ENCODE measurements around the gene COX5B. TPM values are rescaled to one million over a fixed set of nuclear protein-coding genes. Genes with fewer than 3 reads are reported as not detected.
A peak's percentile ranks its signal among the peaks of the same experiment; 100 is the strongest.
"Not testable (repeated sequence)": the region's sequence is repeated elsewhere in the genome, so short reads cannot be mapped to it uniquely, and the experiment has no call there.

COX5B gene
- total RNA-seq, 1 experiment from 2014 or later = 346 TPM

DNA sequence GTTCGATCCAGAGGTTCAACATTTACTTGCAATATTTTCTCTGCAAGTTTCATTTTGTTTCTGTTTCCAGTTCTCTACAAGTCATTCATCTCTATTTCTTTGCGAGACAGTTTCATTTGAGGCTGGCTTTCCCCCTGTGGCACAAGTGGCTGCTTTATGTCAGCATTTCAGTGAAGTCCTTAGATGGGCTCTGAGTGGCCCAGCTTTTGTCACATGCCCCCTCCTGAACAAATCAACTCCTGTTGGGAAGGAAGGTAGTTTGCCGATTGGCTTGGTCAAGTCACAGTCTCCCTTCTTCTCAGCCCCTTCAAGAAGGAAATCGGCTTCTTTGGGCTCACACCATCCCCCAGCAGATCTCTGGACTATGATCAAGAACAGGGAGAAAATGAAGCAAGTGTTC is 37.1 kb upstream of the COX5B start:
- H3K4me1 Mint-ChIP-seq; H3K27ac Mint-ChIP-seq; POLR2A ChIA-PET; CTCF ChIA-PET; H3K36me3 Mint-ChIP-seq; H3K4me3 Mint-ChIP-seq; DNase-seq (ENCODE audit: low spot score); H3K9me3 Mint-ChIP-seq; ATAC-seq; H3K27me3 Mint-ChIP-seq (ENCODE audit: low read depth): not testable (repeated sequence)

DNA sequence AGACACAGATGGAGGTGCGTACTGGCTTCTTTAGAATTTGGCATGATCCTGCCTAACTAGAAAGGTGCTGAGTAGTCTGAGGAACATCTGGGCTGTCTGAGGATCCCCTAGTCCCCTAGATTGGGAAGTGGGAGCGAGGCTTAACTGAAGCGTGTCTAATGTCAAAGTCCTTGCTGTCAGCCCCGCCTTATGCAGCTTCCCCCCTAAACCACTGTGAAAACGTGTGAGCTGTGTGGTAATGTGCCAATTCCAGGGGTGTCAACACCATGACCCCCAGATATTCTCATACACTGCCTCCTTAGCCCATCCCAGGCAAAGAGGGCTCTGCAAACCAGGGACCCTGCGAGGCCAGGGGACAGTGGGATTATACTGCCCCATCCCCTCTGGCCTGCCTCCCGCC is 34.0 kb upstream of the COX5B start:
- H3K9me3 Mint-ChIP-seq; H3K36me3 Mint-ChIP-seq; DNase-seq (ENCODE audit: low spot score); ATAC-seq; H3K4me3 Mint-ChIP-seq; H3K4me1 Mint-ChIP-seq; H3K27me3 Mint-ChIP-seq (ENCODE audit: low read depth); CTCF ChIA-PET; H3K27ac Mint-ChIP-seq; POLR2A ChIA-PET: not testable (repeated sequence)

DNA sequence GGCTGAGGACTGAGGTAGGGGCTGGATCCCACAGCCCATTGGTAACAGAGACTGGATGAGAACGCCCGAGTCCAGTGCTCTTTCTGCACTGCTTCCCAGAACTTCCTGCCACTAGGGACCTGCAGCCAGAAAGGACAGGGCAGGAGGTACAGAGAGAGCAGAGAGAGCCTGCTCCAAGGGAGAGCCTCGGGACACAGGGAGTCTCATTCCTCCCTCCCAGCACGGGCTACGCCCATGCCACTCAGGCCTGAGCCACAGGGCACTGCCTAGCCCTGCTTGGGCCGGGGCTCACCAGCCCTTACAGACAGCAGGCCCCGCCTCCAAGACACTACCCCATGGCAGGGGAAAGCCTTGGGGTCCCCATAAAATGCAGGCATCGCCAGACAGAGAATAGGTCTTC is 30.1 kb upstream of the COX5B start:
- H3K27ac Mint-ChIP-seq, POLR2A ChIA-PET: not testable (repeated sequence)
- peak; percentile 14; the same call in 1 of the 2 replicates for ATAC-seq

DNA sequence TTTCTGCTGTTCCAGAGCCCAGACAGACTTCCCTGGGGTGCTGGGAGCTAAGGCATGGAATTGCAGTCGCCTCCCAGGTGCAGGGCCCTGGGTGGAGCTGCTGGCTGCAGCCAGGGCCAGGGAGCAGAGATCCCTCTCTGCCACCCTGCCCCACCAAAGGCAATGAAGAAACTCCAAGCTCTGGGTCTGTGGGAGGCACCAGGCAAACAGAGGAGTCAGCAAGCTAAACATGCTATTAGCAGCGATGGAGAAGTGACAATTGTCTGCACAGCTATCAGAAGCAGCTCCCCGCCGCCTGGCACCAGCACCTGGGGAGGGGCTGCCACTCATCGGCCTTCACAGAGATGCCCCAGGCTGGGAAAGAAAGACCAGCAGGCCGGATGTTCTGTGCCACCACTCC is 28.0 kb upstream of the COX5B start:
- Mint-ChIP-seq H3K27ac (no peak overlapping the region), H3K36me3 (no peaks in the 10 kb centered on the region), H3K4me3 (no peak overlapping the region), H3K27me3 (ENCODE audit: low read depth) (no peaks in the 10 kb centered on the region), H3K9me3 (peaks cover 4% of the 10 kb centered on the region; the same call in 1 of the 2 replicates), H3K4me1 (no peaks in the 10 kb centered on the region)
- POLR2A ChIA-PET = no interaction called here
- TF ChIP-seq CREM (CRISPR knock-in tag; IDR thresholded peaks at IDR 0.05) = no peak
- TF ChIP-seq SMAD3 (CRISPR knock-in tag; IDR thresholded peaks at IDR 0.05; ENCODE audit: borderline replicate concordance) = no peak
- TF ChIP-seq NR3C1 (CRISPR knock-in tag; conservative IDR thresholded peaks at IDR 0.05; ENCODE audit: low read depth) = no peak
- TF ChIP-seq, protein P1, sequence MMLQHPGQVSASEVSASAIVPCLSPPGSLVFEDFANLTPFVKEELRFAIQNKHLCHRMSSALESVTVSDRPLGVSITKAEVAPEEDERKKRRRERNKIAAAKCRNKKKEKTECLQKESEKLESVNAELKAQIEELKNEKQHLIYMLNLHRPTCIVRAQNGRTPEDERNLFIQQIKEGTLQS (CRISPR knock-in tag; conservative IDR thresholded peaks at IDR 0.05) = no peak
- TF ChIP-seq, protein P2, sequence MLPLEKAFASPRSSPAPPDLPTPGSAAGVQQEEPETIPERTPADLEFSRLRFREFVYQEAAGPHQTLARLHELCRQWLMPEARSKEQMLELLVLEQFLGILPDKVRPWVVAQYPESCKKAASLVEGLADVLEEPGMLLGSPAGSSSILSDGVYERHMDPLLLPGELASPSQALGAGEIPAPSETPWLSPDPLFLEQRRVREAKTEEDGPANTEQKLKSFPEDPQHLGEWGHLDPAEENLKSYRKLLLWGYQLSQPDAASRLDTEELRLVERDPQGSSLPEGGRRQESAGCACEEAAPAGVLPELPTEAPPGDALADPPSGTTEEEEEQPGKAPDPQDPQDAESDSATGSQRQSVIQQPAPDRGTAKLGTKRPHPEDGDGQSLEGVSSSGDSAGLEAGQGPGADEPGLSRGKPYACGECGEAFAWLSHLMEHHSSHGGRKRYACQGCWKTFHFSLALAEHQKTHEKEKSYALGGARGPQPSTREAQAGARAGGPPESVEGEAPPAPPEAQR (CRISPR knock-in tag; IDR thresholded peaks at IDR 0.05) = no peak
- DNase-seq (ENCODE audit: low spot score) = no peak
- CTCF ChIA-PET = no interaction called here
- no peak for ATAC-seq

More for the DNA sequence above, 30.1 kb upstream of the COX5B start:
- H3K27me3 Mint-ChIP-seq (ENCODE audit: low read depth); H3K36me3 Mint-ChIP-seq; H3K4me1 Mint-ChIP-seq; CTCF ChIA-PET; H3K9me3 Mint-ChIP-seq; H3K4me3 Mint-ChIP-seq; DNase-seq (ENCODE audit: low spot score): not testable (repeated sequence)

DNA sequence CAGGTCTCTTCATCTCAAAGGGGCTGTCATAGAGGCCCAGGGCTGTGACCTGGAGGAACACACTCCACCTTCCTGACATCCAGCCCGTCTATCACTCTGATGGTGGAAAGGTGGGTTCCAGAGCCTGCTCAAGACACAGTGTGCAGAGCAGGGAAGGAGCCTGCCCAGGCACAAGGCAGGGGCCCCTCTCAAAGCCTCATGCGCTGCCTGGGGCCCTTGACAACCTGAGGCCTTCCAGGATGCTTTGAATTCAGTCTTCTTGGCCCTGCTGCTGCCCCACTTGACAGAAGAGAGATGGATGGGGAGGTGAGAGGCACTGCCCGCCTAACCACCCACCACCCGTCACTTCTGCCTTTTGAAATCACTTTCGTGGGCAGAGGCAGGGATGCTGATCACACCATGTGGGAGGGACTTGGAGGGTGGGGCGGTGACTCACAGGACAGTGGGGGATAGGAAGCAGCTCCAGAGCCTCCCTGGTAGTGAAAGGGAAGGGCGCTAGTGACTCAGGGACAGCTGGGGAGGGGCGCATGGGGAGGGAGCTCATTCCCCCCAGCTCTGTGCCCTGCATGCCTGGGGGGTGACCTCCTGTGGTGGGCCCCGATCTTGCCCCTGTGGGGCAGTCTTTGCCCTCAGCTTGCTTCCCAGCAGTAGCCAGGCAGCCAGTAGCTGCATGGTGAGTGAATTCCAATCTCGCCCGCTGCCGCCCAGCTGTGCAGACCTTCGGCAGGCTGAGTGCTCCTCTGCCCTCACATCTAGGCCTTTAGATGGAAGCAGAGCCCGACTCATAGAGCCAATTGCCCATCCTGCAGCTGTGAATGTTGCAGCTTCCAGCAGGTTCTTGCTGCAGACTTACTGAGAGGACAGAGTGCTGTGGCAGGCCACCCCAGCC is 26.7 kb upstream of the COX5B start:
- H3K9me3 Mint-ChIP-seq; CTCF ChIA-PET; ATAC-seq; H3K27me3 Mint-ChIP-seq (ENCODE audit: low read depth); H3K4me3 Mint-ChIP-seq; H3K4me1 Mint-ChIP-seq; POLR2A ChIA-PET; DNase-seq (ENCODE audit: low spot score); H3K27ac Mint-ChIP-seq; H3K36me3 Mint-ChIP-seq: not testable (repeated sequence)

DNA sequence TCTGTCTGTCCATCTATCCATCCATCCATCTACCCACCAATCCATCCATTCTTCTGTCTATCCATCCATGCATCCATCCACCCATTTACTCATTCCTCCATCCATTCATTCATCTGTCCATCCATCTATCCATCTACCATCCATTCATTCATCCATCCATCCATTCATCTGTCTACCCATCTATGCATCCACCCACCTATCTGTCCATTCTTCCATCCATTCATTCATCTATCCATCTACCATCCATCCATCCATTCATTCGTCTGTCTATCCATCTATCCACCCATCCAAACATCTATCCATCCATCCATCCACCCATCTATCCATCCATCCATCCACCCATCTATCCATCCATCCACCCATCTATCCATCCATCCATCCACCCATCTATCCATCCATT is 25.4 kb upstream of the COX5B start:
- ATAC-seq; CTCF ChIA-PET; H3K27me3 Mint-ChIP-seq (ENCODE audit: low read depth); POLR2A ChIA-PET; DNase-seq (ENCODE audit: low spot score); H3K4me3 Mint-ChIP-seq; H3K36me3 Mint-ChIP-seq; H3K9me3 Mint-ChIP-seq; H3K27ac Mint-ChIP-seq; H3K4me1 Mint-ChIP-seq: not testable (repeated sequence)

DNA sequence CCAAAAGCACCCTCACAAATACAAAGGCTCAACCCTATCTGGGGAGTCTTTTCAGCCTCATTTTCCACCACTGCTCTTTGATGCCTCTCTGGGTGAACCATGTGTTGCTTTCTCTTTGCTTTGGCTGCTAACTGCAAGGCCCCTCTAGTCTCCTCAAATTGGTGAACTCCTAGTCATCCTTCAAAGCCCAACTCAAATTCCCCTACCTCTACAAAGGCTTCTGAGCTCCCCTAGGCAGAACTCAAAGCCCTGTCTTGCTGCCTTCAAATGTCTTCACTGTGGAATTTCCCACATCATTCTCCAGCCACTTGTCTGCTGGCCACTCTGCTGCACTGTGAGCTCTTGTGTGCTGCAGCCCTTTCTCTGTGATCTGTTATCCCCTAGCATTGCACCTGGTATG is 22.9 kb upstream of the COX5B start:
- H3K9me3 Mint-ChIP-seq; DNase-seq (ENCODE audit: low spot score); ATAC-seq; H3K4me1 Mint-ChIP-seq; H3K27me3 Mint-ChIP-seq (ENCODE audit: low read depth); H3K4me3 Mint-ChIP-seq; H3K27ac Mint-ChIP-seq; H3K36me3 Mint-ChIP-seq: not testable (repeated sequence)
- CTCF ChIA-PET = interaction anchor here (0.6 kb wide), 1 partner anchor 867 kb away, joined by 3 read pairs; no protein-coding TSS in a partner anchor
- POLR2A ChIA-PET = interaction anchor here (1.0 kb wide), 1 partner anchor 23 kb away, joined by 3 read pairs; the partner anchor contains the start of gene COX5B

DNA sequence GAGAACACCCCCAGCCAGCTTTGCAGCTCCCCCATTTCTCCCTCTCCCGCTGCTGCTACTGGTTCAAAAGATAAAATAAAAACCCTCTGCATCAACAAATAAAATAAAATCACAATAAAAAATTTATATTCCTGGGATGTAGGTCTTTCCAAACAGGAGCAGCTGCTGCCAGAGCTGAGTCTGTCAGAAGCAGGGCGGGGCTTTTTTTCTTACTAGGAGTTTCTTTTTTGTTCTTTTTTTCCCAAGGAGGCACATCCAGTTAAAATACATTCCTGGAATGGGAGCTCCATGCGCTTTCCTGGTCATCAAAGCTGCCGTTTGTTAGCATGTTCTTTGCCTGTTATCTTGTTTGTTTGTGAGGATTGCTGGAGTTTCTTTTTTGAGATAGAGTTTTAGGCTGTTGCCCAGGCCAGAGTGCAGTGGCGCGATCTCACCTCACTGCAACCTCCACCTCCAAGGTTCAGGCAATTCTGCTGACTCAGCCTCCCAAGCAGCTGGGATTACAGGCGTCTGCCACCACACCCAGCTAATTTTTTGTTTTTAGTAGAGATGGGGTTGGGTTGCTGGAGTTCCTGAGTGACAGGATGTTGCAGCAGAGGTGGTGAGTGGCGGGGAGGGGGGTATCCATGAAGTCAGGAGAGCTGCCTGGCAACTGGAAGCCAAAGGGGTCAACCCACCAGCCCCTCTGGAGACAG is 20.4 kb upstream of the COX5B start:
- CTCF ChIA-PET, H3K4me1 Mint-ChIP-seq, H3K27ac Mint-ChIP-seq: not testable (repeated sequence)

DNA sequence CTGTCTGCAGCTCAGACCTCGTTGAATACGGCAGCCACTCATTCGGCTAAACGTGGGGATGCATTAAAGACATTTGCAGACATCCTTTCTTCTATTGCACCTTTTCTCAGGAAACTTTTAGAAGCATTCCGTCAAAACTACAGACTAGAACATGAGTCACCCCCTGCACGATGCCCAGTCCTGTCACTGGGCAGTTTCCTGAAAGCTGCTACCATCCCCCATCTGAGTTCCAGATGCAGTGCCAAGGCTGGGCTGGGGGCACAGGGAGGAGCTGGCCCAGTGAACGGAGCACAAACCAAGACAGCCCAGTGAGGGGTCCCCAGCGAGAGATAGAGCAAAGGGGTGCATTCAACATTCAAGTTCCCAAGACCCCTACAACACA is 19.8 kb upstream of the COX5B start:
- POLR2A ChIA-PET; ATAC-seq; H3K27ac Mint-ChIP-seq; H3K4me3 Mint-ChIP-seq; H3K27me3 Mint-ChIP-seq (ENCODE audit: low read depth); H3K9me3 Mint-ChIP-seq; CTCF ChIA-PET; H3K4me1 Mint-ChIP-seq; DNase-seq (ENCODE audit: low spot score); H3K36me3 Mint-ChIP-seq: not testable (repeated sequence)

More for the DNA sequence above, 20.4 kb upstream of the COX5B start:
- H3K36me3 Mint-ChIP-seq; H3K27me3 Mint-ChIP-seq (ENCODE audit: low read depth); POLR2A ChIA-PET; H3K9me3 Mint-ChIP-seq; ATAC-seq; H3K4me3 Mint-ChIP-seq; DNase-seq (ENCODE audit: low spot score): not testable (repeated sequence)

Data from WTC11 (cell line).